Measurements from ENCODE around the gene PCDH15.

PCDH15 gene

GRCh38 chr10:54363390-54363789 lies 437.6 kb downstream of the PCDH15 start:
- DNase-seq: no peak

- DNase-seq: no peak
These were observed 459.0 kb downstream of the PCDH15 start for GRCh38 chr10:54342058-54342457.

- no peak for DNase-seq
These were observed 465.7 kb downstream of the PCDH15 start for GRCh38 chr10:54335296-54335695.

- DNase-seq: no peak
These were observed 481.7 kb downstream of the PCDH15 start for GRCh38 chr10:54319341-54319740.

- DNase-seq: no peak
These were observed 482.6 kb downstream of the PCDH15 start for GRCh38 chr10:54318470-54318869.

- no peak for DNase-seq
These were observed 486.6 kb downstream of the PCDH15 start for GRCh38 chr10:54314430-54314829.

- DNase-seq: no peak
These were observed 516.4 kb downstream of the PCDH15 start for GRCh38 chr10:54284526-54285193.

GRCh38 chr10:54282012-54282411 lies 519.0 kb downstream of the PCDH15 start:
- DNase-seq: no peak

GRCh38 chr10:54266395-54266794 lies 534.6 kb downstream of the PCDH15 start:
- DNase-seq: no peak

- DNase-seq: no peak
These were observed 538.3 kb downstream of the PCDH15 start for GRCh38 chr10:54262726-54263125.

- DNase-seq: no peak
These were observed 541.9 kb downstream of the PCDH15 start for GRCh38 chr10:54259104-54259503.

GRCh38 chr10:54234832-54235231 lies 566.2 kb downstream of the PCDH15 start:
- DNase-seq: no peak

- no peak for DNase-seq
These were observed 597.6 kb downstream of the PCDH15 start for GRCh38 chr10:54203401-54203800.

GRCh38 chr10:54198051-54198450 lies 603.0 kb downstream of the PCDH15 start:
- DNase-seq: no peak

GRCh38 chr10:54194806-54195205 lies 606.2 kb downstream of the PCDH15 start:
- DNase-seq: no peak

- DNase-seq: no peak
These were observed 641.1 kb downstream of the PCDH15 start for GRCh38 chr10:54159924-54160323.

GRCh38 chr10:54148508-54148907 lies 652.5 kb downstream of the PCDH15 start:
- no peak for DNase-seq

- DNase-seq: no peak
These were observed 661.1 kb downstream of the PCDH15 start for GRCh38 chr10:54139819-54140428.

- no peak for DNase-seq
These were observed 663.6 kb downstream of the PCDH15 start for GRCh38 chr10:54137396-54137795.

- DNase-seq: no peak
These were observed 667.8 kb downstream of the PCDH15 start for GRCh38 chr10:54133203-54133602.

GRCh38 chr10:54131833-54132232 lies 669.2 kb downstream of the PCDH15 start:
- no peak for DNase-seq

GRCh38 chr10:54130394-54130793 lies 670.6 kb downstream of the PCDH15 start:
- DNase-seq: no peak

GRCh38 chr10:54125098-54125747 lies 675.8 kb downstream of the PCDH15 start:
- no peak for DNase-seq

- DNase-seq: no peak
These were observed 676.7 kb downstream of the PCDH15 start for GRCh38 chr10:54124209-54124885.
